HG02763 (cell line): ENCODE data around the gene LRRC9.
"Not testable (repeated sequence)": the region's sequence is repeated elsewhere in the genome, so short reads cannot be mapped to it uniquely, and the experiment has no call there.

Experiments
- ATAC-seq: cut with Tn5 transposase; IDR thresholded peaks from one replicate; pipeline ENCODE4 v1.9.1; 2021; ENCODE audit warnings: mild to moderate bottlenecking, moderate library complexity; ENCODE audit not compliant: unreplicated experiment

LRRC9 gene

DNA sequence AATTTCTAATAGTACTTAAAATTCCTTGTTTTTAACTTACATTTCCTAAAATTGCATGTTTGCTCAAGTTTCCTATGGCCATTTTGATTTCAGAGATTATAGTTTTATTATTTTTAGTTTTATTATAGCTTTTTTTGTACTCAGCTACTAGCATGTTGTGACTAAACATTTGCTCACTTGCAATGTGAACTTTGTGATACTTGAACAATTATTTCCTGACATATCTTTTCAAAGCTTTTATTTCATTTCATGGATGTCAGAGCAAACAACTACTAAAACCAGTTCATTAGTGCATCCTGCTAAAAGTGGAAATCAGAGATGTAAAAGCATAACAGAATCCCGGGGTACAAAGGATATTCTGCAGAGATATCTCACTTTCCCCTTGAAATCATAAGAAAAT is 138.1 kb downstream of the LRRC9 start:
- ATAC-seq = no peak

DNA sequence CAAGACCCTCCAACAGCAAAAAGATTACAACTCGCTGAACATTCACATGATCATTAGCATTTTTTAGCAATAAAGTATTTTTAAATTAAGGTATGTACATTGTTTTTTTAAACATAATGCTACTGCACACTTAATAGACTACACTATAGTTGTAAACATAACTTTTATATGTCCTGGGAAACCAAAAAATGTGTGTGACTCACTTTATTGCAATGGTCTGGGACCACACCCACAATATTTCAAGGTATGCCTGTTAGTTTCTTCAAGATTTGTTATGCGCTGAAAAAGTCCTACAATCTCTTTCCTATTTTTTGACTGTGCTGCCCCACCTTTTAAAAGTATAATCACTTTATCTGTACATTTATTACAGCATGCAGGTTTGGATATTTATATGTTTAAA is 141.4 kb downstream of the LRRC9 start:
- ATAC-seq = no peak

DNA sequence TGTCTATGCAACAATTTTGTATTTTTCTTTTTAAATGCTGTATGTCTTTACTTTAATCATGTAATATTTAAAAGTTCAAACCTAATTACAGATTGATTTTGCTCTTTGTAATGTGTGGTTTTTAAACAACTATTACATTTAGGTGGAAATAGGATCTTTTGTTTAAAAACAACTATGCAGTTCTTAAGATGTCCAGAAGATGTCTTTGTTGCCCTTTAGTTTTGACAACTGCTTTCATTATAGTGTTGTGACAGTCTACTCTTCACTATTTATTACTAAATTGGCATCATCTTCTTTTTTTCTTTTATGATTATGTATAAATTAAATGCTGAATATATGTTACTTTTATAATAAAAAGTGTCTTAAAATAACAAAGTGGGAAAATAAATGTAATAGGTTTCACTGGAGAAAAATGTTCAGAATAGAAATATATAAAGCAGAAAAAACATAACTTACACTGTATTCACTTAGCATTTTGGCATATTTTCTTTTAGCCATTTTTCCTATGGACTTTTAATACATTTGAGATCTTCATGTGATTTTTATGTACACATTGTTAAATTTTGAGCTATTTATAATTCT is 144.6 kb downstream of the LRRC9 start:
- ATAC-seq = peak; percentile 54

DNA sequence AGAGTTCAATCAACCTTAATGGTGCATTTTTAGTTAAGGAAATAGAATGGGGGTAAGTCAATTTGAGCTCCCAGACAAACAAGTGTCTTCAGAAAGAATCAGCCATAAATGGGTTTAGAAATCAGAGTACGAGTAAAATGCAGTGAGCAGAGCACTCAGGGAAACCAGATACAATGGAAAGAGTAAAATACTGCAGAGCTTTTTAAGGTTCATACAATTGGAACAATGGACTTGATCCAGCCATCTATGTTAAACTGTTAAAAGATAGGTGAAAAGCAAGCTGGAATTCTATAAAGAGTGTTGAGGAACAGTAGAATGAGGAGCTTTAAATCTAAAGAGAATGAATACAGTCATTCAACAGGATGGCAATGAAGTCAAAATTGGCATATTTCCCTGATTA is 147.9 kb downstream of the LRRC9 start:
- ATAC-seq = no peak

DNA sequence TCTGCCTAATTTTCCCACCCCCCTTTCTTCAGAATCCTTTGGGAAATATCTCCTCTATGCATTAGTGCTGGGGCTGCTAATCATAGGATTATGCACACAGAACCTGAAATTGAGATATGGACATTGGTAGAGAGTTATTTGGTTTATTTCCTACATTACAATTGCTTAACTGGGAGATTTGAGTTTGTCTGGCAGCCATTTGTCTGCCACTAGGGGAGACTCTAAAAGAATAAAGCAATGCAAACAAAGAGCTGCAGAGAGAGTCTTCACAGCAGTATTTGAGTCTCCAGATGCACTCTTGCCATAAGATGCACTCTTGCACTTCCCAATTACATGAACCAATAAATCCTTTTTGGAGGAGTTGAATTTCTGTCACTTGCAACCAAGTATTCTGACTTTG is 159.8 kb downstream of the LRRC9 start:
- ATAC-seq = no peak

DNA sequence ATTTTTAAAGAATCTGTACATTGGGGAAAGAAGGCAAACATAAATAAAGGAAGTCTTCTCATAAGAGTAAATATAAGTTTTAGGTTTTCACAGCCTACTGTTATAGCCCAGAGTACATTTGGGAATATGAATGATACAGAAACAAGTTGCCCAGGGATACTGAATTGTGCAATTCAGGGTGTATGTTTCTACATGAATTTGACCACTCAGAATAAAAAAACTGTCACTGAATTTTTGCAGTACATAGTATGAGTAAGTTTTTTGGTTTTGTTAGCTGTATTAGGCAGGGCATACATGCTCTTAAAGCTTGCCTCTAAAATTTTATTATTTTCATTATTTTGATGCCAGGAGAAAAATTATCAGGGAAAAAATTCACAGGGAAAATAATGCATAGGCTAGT is 165.1 kb downstream of the LRRC9 start:
- ATAC-seq = no peak

DNA sequence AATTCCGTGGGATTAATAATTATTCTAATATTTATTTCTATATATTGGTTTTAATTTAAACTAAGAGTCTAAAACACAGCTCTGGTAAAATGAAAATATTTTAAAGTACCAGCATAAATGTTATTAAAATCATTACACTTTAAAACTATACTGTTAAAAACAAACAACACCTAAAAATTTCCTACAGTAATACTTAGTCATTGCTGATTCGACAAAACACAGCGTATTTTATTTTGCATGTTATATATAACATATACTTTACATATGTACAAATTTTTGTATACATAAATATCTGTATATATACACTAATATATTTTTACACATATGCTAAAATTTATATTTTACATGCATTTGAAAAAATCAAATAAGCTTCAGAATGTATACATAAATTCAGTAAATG is 165.7 kb downstream of the LRRC9 start:
- ATAC-seq = no peak

DNA sequence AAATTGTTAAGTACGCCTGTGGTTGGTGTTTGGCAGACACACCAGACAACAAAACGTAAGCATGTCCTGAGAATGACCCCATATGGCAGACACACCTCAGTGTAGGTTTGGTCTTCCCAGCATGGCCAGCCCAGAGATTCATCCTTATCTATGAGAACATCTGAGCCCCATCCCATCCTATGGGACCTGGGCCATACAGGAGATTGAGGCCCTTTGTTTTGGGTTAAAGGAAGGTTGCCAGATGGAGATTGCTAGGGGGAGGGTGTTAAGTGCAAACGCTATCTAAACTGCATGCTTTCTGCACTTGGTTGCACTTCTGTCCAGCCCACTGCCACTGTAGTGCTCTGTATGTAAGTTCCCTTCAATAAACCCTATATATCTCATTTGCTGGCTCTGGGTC is 167.7 kb downstream of the LRRC9 start:
- no peak for ATAC-seq

DNA sequence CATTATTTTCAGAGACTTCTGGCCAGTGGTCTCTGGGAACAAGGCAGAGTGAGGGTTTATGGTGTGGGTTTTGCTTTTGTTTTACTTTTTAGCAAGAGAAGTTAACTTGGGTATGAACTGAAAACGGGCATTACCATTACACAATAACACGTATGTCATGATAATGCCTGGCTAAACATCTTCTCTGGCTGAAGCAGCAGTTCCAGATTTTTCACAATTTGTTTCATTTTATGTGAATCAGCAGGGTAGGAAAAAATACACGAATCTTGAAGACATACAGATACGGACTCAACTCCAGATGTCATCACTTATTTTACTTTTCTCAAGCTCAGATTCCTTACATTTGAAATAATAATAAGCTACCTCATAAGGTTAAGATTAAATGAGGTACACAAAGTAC is 169.3 kb downstream of the LRRC9 start:
- no peak for ATAC-seq

DNA sequence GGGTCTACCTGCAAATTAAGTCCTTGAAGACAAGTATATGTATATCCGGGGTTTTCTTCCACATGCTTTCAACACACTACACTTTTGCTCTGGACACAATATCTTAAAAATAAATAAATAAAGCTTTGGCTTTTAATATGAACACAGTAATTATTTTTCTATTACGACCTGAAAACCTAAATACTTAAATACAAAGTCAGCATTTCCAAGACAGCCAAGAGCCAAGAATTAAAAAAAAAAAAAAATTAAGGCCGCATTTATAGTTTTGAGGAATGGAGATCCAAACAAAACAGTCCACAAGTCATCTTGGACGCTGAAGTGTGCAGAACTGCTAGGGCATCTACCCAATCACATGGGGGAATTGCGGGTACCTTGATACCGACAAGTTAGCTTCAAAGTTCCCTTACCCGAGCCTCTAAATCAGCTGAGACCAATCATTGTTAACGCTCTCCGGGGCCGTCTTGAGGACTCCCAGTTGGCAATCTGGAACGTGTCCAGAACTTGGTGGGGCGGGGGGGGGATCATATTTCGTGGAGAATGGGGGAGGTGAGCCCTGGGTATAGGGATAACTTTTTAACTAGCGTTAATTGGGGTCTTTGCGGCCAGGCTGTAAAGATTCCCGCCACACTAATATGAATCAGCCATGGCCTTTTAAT is 171.0 kb downstream of the LRRC9 start:
- no peak for ATAC-seq

DNA sequence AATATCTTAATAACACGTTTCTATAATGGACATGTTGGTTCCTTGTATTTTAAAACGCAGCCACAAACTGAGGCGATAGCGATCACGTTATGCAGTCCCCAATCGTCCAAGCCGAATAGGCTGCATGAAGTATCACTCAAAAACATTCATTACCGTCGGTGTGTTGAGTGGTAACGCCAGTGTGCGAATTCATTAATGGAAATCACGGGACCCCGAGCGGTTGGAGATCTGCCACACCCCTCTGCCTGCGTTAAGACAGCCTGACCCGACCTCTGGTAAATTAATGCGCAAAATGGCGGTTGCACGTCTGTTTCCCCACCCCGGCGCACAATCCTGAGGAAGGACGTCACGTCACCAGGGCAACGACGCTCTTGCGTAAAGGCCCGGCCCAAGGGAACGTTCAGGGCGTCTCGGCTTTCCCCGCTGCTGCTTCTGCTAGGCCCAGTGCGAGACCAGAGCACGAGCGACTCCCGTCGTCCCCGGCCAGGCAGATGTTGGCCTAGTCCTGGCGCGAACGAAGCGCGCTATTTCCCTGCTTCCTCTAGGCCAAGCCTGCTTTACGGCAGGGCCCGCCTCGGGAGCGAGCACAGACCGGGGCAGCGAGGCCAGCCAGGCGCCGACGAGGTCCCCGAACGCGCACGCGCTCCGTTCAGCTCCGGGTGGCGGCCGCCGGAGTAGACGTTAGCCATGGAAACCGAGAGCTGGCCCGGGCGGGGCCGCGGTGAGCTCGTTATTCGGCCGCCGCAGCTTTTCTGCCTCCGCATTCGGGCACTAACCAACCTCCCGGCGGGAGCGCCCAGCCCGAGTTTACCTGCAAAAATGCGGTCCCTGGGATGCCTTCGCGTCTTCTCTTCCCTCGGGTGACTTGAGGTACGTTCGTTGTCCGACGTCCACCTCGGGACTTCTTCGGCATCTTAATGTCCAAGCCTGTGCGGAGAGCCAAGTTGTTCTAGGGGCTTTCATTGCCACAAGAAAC is 171.9 kb downstream of the LRRC9 start, which contains the start of gene PCNX4:
Gene PCNX4 (plus strand): TSS at position 374 of the 976 bp plus-strand sequence. CDS start 15,716 bp downstream, outside the sequence.
- ATAC-seq = peak; percentile 97

DNA sequence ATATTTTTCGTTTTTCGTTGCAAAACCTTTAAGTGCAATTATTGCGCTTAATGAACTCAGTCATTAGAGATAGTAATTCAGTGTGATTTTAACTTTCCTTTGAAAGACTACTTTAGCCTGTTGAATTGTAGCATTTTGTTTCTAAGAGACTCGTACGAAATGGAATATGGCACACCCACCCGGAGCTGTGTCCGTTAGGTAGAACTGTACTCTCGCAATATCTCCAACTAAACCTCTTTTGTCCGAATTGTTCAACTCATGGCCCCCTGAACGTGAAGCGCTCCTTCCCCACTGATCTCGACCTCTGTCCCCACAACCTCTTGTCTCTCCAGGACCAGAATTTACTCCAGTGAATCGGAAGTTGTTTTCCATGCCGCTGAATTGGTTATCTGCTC is 172.6 kb downstream of the LRRC9 start:
- no peak for ATAC-seq

DNA sequence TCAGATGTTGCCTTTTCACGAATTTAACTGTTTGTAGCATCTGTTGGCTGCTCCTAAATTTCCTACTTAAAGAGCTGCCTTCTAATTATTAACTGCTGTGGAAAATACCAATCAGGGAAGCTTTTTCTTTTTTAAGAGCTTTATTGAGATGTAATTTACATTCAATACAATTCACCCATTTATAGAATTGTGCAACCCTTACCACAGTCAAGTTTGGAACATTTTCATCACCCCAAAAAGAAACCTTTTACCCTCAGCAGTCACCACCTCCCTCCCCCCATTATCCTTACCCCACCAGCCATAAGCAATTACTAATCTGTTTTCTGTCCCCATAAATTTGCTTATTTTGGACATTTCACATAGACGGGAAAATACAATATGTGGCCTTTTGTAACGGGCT is 173.1 kb downstream of the LRRC9 start:
- ATAC-seq = no peak

DNA sequence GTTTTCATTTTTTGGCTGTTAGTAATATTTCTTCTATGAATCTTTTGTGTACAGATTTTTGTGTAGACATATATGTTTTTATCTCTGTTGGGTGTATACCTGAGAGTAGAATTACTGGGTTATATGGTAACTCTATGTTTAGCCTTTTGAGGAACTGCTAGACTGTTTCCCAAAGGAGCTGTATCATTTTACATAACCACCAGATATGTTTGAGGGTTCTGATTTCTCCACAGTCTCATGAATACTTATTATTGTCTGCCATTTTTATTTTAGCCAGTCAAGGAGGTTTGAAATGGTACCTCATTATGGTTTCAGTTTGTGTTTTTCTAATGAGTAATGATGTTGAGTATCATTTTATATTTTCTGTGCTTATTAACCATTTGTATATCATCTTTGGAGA is 173.7 kb downstream of the LRRC9 start:
- ATAC-seq = no peak

DNA sequence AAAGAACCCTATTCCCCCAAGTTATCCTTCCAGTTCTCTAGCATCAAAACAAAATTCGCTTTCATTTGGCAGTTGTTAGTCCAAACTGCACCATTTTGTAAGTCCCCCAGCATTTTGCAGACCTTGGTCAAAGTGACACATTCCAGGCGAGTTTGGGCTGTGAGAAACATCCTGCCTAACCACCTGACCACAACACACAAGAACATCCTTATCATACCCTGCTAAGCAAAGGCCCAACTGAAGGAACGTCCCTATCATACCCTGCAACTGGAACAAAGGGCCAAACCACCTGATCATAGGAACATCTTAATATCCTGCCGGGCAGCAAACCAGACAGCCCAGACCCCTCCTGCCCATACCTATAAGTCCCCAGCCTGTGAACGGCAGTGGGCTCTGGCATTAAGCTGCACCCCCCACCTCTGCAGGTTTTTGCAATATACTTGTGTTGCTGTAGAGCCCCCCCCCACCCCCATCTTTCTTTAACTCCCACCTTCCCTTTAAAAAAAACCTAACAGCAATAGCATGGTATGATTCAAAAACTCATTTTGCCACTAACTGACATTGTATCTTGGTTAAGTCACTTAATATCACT is 174.5 kb downstream of the LRRC9 start:
- no peak for ATAC-seq

DNA sequence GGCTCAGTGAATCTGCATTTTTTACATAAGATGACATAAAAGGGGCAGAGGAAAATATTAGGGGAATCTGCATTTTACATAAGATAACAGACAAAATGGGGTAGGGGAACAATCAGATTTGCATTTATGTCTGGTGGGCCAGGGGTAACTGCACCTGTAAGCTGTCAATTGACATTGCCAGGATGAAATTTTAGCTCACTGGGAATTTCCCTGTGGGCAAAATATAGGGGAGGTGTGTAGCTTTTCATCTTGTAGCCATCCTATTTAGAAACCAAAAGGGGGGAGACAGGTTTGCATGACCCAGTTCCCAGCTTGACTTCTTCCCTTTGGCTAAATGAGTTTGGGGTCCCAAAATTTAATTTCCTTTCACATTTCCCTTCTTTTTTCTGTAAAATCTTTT is 175.3 kb downstream of the LRRC9 start:
- ATAC-seq = no peak

DNA sequence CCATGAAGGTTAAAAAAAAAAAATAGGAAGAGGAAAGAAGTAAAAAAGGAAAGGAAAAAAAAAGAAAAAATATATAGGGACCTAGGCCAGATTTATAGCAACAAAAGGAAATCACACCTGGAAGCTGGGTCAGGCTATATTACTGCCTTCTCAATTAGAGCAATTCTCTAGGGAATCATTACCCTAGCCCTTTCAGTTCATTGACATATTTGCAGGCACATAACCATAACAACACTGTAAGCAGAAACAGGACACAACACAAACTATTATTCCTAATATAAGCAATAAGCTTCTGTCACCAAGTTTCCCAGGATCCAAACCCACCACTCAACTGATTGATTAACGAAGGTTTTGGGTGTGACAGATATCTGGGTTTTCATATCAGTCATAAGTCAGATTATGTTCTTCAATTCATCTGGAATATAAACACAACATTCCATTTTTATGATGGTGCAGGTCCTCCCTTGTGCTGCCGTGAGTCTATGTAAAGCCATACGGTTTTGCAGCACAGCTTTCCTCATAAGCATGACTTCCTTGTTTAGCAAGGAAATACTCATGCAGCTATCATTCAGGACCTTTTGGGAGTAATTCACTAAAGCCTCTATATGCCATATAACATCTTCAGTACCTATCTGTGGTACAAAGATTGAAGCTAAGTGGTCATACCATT is 176.0 kb downstream of the LRRC9 start:
- no peak for ATAC-seq

DNA sequence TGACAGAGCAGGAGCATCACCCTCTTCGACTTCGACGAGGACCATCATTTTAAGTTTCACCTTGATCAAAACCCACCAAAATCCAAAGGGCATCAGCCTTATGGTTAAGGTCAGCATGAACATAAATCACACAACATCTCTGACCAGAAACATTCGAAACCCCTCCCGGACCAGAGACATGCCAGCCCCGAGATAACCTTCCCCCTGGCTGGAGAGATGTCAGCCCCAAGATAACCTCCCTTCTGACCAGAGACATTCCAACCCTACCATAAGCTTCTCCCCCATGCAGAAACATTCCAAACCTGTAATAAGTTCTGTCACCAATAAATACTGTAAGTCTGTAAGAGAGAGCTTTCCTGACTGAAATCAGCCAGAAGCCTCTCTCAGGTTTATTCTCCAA is 178.0 kb downstream of the LRRC9 start:
- ATAC-seq = no peak

DNA sequence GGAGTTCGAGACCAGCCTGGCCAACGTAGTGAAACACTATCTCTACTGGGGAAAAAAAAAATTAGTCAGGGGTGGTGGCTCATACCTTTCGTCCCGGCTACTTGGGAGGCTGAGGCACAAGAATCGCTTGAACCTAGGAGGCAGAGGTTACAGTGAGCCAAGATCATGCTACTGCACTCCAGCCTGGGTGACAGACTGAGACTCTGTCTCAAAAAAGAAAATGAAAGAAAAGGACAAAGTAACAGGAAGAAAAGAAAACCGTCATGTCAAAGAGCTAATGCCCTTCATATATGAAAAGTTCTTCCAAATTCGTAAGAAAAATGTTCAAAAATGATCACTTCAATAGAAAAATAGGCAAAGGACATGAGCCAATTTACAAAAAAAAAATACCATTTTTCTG is 179.9 kb downstream of the LRRC9 start:
- ATAC-seq = not testable (repeated sequence)

DNA sequence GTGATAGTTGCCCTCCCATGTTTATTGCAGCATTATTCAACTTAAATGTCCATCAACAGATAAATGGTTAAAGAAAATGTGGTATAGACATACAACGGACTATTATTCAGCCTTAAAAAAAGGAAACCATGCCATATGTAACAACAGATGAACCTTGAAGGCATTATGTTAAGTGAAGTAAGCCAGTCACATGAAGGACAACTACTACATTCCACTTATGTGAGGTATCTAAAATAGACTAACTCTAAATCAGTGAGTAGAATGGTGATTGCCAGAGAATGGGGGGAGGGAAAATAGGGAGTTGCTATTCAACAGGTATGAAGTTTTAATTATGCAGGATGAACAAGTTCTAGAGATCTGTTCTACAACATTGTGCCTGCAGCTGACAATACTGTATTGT is 181.8 kb downstream of the LRRC9 start:
- no peak for ATAC-seq

DNA sequence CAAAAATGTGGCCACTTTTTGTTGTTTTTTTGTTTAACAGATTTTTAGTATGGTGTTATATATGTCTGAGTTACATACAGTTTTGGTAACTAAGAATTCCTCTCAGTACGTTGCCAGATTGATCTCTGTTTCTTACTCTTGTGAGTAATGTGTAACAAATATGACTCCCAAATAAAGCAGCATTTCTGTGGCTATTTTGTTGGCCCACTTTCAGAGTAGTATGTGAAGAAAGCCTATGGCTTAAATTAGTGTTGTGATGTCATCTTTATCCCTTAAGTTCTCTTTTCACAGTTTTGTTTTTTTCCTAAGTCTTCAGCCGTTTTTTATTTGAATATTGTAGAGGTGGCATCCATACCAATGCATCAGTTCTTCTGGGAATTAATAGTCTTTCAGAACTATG is 182.4 kb downstream of the LRRC9 start:
- no peak for ATAC-seq
